K562 (cell line): ENCODE measurements around the gene CEMIP. TPM values are rescaled to one million over a fixed set of nuclear protein-coding genes. Genes with fewer than 3 reads are reported as not detected.

Source experiments
- ATAC-seq: fragments of 200-7000 bp; cut with Tn5 transposase; 3 replicates; pipeline ENCODE4 v1.9.1; 2020; ENCODE audit warnings: moderate library complexity
- BruUV-seq: library from RNA; stranded (reverse); fragments of 400-500 nt; replicated peaks from 2 replicates; lab custom pipeline; 2021; lab: Mats Ljungman, UMichigan
- CTCF ChIA-PET: fragments of 300-600 bp; formaldehyde crosslinking; extraction: SDS; loops from one replicate; lab custom pipeline; 2021; ENCODE audit warnings: low intra/inter-chr PET ratio; lab: Yijun Ruan, JAX
- POLR2A ChIA-PET: fragments of 300-600, 350-650 bp; sonication (Branson Sonifier 250); formaldehyde crosslinking; extraction: SDS; loops from one replicate; lab custom pipeline; 2021; ENCODE audit warnings: antibody characterized with exemption, inconsistent platforms; lab: Yijun Ruan, JAX
- DNase-seq, 4 experiments: peaks; one replicate each; pipeline versions ENCODE4 v3.0.0 to v3.0.0-alpha.2; 2011 to 2018; ENCODE audit warnings: low spot score in 3 of 4, mixed read lengths in 3 of 4; ENCODE audit errors: extremely low read depth in 1 of 4
- FAIRE-seq: peaks from 2 replicates; lab custom pipeline; 2011; peaks lifted over from hg19 to GRCh38; lab: Jason Lieb, UNC
- H2AFZ ChIP-seq: 2 replicates; pipeline ENCODE4 v1.6.0; 2011; ENCODE audit warnings: low read depth, low read length, control low read depth, inconsistent platforms
- H3K27ac ChIP-seq: fragments of 200-600 bp; 3 replicates; pipeline ENCODE4 v1.8.0; 2011; ENCODE audit warnings: low read depth, mild to moderate bottlenecking, control low read depth, inconsistent platforms, low read length, moderate library complexity, mixed read lengths; ENCODE audit errors: extremely low read depth
- H3K27me3 ChIP-seq, 2 experiments: fragments of 300-600 bp in 1 of 2; 2 replicates in 1 of 2; 3 replicates in 1 of 2; pipeline versions ENCODE4 v1.6.0 to v1.8.0; 2011; ENCODE audit warnings: inconsistent platforms in 2 of 2, low read length in 2 of 2, mild to moderate bottlenecking in 1 of 2, mixed read lengths in 1 of 2, moderate library complexity in 1 of 2; ENCODE audit not compliant: control insufficient read depth in 2 of 2, insufficient read depth in 2 of 2
- H3K36me3 ChIP-seq: fragments of 300-600 bp; 3 replicates; pipeline ENCODE4 v1.8.0; 2011; ENCODE audit warnings: mild to moderate bottlenecking, low read length, inconsistent platforms; ENCODE audit not compliant: control insufficient read depth, insufficient read depth
- H3K4me1 ChIP-seq, 2 experiments: fragments of 200-600 bp in 1 of 2; replicated peaks in 1 of 2; 2 replicates in 1 of 2; 3 replicates in 1 of 2; pipeline versions ENCODE4 v1.5.1 to v1.8.0; 2011; ENCODE audit warnings: inconsistent platforms in 2 of 2, low read length in 2 of 2, mild to moderate bottlenecking in 1 of 2, mixed read lengths in 1 of 2, moderate library complexity in 1 of 2; ENCODE audit not compliant: control insufficient read depth in 2 of 2, insufficient read depth in 2 of 2
- H3K4me2 ChIP-seq: 2 replicates; pipeline ENCODE4 v1.6.1; 2011; ENCODE audit warnings: low read length, control low read depth, inconsistent platforms, mixed read lengths; ENCODE audit not compliant: insufficient read depth
- H3K4me3 ChIP-seq: fragments of 200-600 bp; sonication (generic), shearing (Covaris generic); 2 replicates; pipeline ENCODE4 v1.5.1; 2016; ENCODE audit warnings: control low read depth, inconsistent platforms
- H3K79me2 ChIP-seq: fragments of 200-600 bp; 3 replicates; pipeline ENCODE4 v1.8.0; 2011; ENCODE audit warnings: low read length, inconsistent platforms; ENCODE audit not compliant: control insufficient read depth, insufficient read depth
- H3K9ac ChIP-seq, 2 experiments: 2 replicates each; pipeline versions ENCODE4 v1.6.0 to v1.6.1; 2011; ENCODE audit warnings: low read depth in 2 of 2, low read length in 2 of 2, control low read depth in 1 of 2, inconsistent platforms in 1 of 2, mild to moderate bottlenecking in 1 of 2, mixed read lengths in 1 of 2; ENCODE audit not compliant: insufficient read depth in 1 of 2
- H3K9me1 ChIP-seq: one replicate; pipeline ENCODE4 v1.6.0; 2011; ENCODE audit warnings: inconsistent platforms, mild to moderate bottlenecking, low read length, moderate library complexity; ENCODE audit not compliant: control insufficient read depth, insufficient read depth
- H3K9me3 ChIP-seq: replicated peaks from 2 replicates; pipeline ENCODE4 v1.5.1; 2011; ENCODE audit warnings: low read depth, low read length, inconsistent platforms; ENCODE audit not compliant: control insufficient read depth, insufficient read depth
- H4K20me1 ChIP-seq: replicated peaks from 2 replicates; pipeline ENCODE4 v1.6.1; 2011; ENCODE audit warnings: low read length, inconsistent platforms, mixed read lengths; ENCODE audit not compliant: control insufficient read depth, insufficient read depth
- ADNP ChIP-seq: fragments of 200-800 bp; sonication (Bioruptor generic); IDR thresholded peaks from 2 replicates; pipeline ENCODE4 v1.6.1; 2016; ENCODE audit warnings: missing genetic modification characterization, missing compliant biosample characterization
- CBX3 ChIP-seq, 2 experiments: IDR thresholded peaks; 1 replicate in 1 of 2; 2 replicates in 1 of 2; pipeline ENCODE4 v1.6.1; 2012; ENCODE audit warnings: inconsistent platforms in 2 of 2, low read length in 2 of 2, borderline replicate concordance in 1 of 2, control low read depth in 1 of 2
- ELF2 ChIP-seq: fragments of 250-450 bp; sonication (Bioruptor Pico); IDR thresholded peaks from 2 replicates; pipeline ENCODE4 v1.5.0; 2021; ENCODE audit warnings: mild to moderate bottlenecking
- JUN ChIP-seq, 2 experiments: sonication (generic) in 1 of 2; formaldehyde crosslinking in 1 of 2; IDR thresholded peaks; 2 replicates each; pipeline versions ENCODE4 v1.6.1 to v1.8.0; 2012 to 2022; ENCODE audit warnings: borderline replicate concordance in 2 of 2, mild to moderate bottlenecking in 2 of 2, improper control_type of control experiment in 1 of 2, low read depth in 1 of 2, low read length in 1 of 2, missing genetic modification reagents in 1 of 2
- PCBP1 ChIP-seq: fragments of 200-400 bp; formaldehyde crosslinking; IDR thresholded peaks from 2 replicates; pipeline ENCODE4 v1.6.1; 2018; ENCODE audit warnings: mild to moderate bottlenecking, low read depth, low read length; ENCODE audit not compliant: poor library complexity, severe bottlenecking
- POLR2A ChIP-seq: fragments of 450-650 bp; conservative IDR thresholded peaks from 2 replicates; pipeline ENCODE4 v1.6.1; 2016
- POLR2B ChIP-seq: fragments of 450-650 bp; IDR thresholded peaks from 2 replicates; pipeline ENCODE4 v1.6.1; 2018; ENCODE audit warnings: low read depth; ENCODE audit not compliant: partially characterized antibody
- SRSF1 ChIP-seq: fragments of 200-400 bp; formaldehyde crosslinking; IDR thresholded peaks from 2 replicates; pipeline ENCODE4 v1.6.1; 2017; ENCODE audit warnings: mild to moderate bottlenecking, low read depth, low read length, moderate library complexity
- STAT5A ChIP-seq: IDR thresholded peaks from 2 replicates; pipeline ENCODE4 v1.6.1; 2012; ENCODE audit warnings: low read length, inconsistent platforms, borderline replicate concordance
- TRIM28 ChIP-seq: fragments of 450-650 bp; IDR thresholded peaks from 2 replicates; pipeline ENCODE4 v1.6.1; 2017
- TSC22D4 ChIP-seq: fragments of 450-650 bp; IDR thresholded peaks from 2 replicates; pipeline ENCODE4 v1.6.1; 2016; ENCODE audit warnings: missing genetic modification characterization, missing biosample characterization, control low read depth
- ZC3H11A ChIP-seq: IDR thresholded peaks from 2 replicates; pipeline ENCODE4 v1.6.1; 2012; ENCODE audit warnings: low read depth, low read length, improper control_type of control experiment
- ZEB2 ChIP-seq: fragments of 450-650 bp; IDR thresholded peaks from 2 replicates; pipeline ENCODE4 v1.6.1; 2016
- ZFX ChIP-seq: sonication (generic); formaldehyde crosslinking; IDR thresholded peaks from 2 replicates; pipeline ENCODE4 v1.8.0; 2022; ENCODE audit warnings: mild to moderate bottlenecking, missing genetic modification reagents, moderate library complexity
- ZNF12 ChIP-seq: sonication (generic); formaldehyde crosslinking; IDR thresholded peaks from 2 replicates; pipeline ENCODE4 v1.4.0; 2020; ENCODE audit warnings: mild to moderate bottlenecking, missing genetic modification reagents
- ZNF3 ChIP-seq: fragments of 250-450 bp; sonication (Bioruptor Pico); IDR thresholded peaks from 2 replicates; pipeline ENCODE4 v1.5.0; 2021; ENCODE audit warnings: mild to moderate bottlenecking, moderate library complexity
- WGBS: fragments of 100-300 bp; shearing (Covaris generic); methylation state at CpG from one replicate; pipeline ENCODE4 v1.1.6; 2016; ENCODE audit warnings: low coverage, mixed read lengths; ENCODE audit not compliant: insufficient coverage; ENCODE audit errors: missing lambda C conversion rate; 5-methylcytosine and 5-hydroxymethylcytosine counted together
- in situ Hi-C: fragments of 300-500 bp; cut with MboI; formaldehyde crosslinking; loops from 4 replicates; pipeline ENCODE4 v1.15.0; 2018; ENCODE audit warnings: inconsistent platforms, mixed read lengths
- intact Hi-C: fragments of 100-400 bp; cut with micrococcal nuclease; formaldehyde crosslinking; loops from 2 replicates; pipeline ENCODE4 v1.14.2; 2022
- polyA plus RNA-seq, 8 experiments: library from polyadenylated mRNA; depleted of rRNA in 4 of 8; stranded (reverse) in 5 of 8; unstranded in 3 of 8; fragments of >200 nt; fragmentation: Nextera tagmentation in 2 of 8; fragmentation: Illumina TruSeq in 1 of 8; extraction: Ambion mirVana in 2 of 8; extraction: Trizol in 1 of 8; gene quantifications; 2 replicates each; pipeline versions ENCODE4 v1.2.1 to v1.2.3, GENCODE V29; 2011 to 2014; ENCODE audit warnings: inconsistent platforms in 1 of 8, missing spikeins in 1 of 8
- total RNA-seq, 7 experiments: library from RNA; depleted of rRNA in 6 of 7; stranded (reverse); fragments of >200 nt in 6 of 7; fragmentation: Illumina TruSeq in 2 of 7; extraction: Trizol in 2 of 7; gene quantifications; 2 replicates each; pipeline versions ENCODE4 v1.2.1 to v1.2.3, GENCODE V29; 2011 to 2021; ENCODE audit warnings: low replicate concordance in 1 of 7
- TF ChIP-seq, protein P1 (sequence below): fragments of 450-650 bp; formaldehyde crosslinking; IDR thresholded peaks from 2 replicates; pipeline ENCODE4 v1.4.0; 2022; ENCODE audit warnings: missing genetic modification characterization
- TF ChIP-seq, protein P2 (sequence below): fragments of 450-650 bp; formaldehyde crosslinking; IDR thresholded peaks from 2 replicates; pipeline ENCODE4 v1.4.0; 2020; ENCODE audit warnings: mild to moderate bottlenecking, moderate library complexity
- TF ChIP-seq, protein P3 (sequence below): fragments of 250-450 bp; sonication (Bioruptor Pico); IDR thresholded peaks from 2 replicates; pipeline ENCODE4 v1.8.0; 2022; ENCODE audit warnings: inconsistent platforms

The CEMIP gene
- total and polyA plus RNA-seq, 9 of the 15 experiments (the other 6 are each of a cell fraction or from before 2014, with no cell fraction given), result 0.33 TPM; not detected in 8

DNA sequence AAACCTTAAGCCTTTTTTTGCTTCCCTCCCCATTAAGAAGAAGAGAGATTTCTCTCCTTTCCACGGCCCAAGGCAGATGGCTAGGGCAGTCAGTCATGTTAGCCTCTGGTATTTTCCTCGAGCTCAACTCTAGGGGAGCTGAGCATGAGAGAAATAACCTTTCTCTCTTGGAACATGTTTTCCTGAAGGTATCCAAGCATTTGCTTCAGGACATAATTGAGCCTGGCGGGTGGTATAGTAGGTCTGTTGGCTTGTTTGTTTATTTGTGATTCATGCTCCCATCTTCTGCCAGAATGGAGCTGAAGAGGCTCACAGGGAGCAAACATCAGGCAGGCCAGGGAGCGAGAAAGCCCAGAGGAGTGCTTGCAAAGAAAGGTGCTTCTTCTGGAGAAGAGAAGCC is 108.0 kb downstream of the CEMIP start:
- ATAC-seq, result no peak
- no peak for TF ChIP-seq SRSF1
- TF ChIP-seq ELF2 (CRISPR knock-in tag), result no peak
- no peak for TF ChIP-seq ZEB2
- TF ChIP-seq POLR2A, result no peak
- TF ChIP-seq, protein P1, sequence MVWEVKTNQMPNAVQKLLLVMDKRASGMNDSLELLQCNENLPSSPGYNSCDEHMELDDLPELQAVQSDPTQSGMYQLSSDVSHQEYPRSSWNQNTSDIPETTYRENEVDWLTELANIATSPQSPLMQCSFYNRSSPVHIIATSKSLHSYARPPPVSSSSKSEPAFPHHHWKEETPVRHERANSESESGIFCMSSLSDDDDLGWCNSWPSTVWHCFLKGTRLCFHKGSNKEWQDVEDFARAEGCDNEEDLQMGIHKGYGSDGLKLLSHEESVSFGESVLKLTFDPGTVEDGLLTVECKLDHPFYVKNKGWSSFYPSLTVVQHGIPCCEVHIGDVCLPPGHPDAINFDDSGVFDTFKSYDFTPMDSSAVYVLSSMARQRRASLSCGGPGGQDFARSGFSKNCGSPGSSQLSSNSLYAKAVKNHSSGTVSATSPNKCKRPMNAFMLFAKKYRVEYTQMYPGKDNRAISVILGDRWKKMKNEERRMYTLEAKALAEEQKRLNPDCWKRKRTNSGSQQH (CRISPR knock-in tag), result no peak
- TF ChIP-seq TSC22D4 (tag), result no peak
- TF ChIP-seq, protein P2, sequence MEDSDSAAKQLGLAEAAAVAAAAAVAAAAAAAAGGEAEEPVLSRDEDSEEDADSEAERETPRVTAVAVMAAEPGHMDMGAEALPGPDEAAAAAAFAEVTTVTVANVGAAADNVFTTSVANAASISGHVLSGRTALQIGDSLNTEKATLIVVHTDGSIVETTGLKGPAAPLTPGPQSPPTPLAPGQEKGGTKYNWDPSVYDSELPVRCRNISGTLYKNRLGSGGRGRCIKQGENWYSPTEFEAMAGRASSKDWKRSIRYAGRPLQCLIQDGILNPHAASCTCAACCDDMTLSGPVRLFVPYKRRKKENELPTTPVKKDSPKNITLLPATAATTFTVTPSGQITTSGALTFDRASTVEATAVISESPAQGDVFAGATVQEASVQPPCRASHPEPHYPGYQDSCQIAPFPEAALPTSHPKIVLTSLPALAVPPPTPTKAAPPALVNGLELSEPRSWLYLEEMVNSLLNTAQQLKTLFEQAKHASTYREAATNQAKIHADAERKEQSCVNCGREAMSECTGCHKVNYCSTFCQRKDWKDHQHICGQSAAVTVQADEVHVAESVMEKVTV (CRISPR knock-in tag), result no peak
- no peak for TF ChIP-seq STAT5A
- TF ChIP-seq ZNF12, result no peak
- TF ChIP-seq PCBP1, result no peak
- no peak for TF ChIP-seq JUN (IDR thresholded peaks at IDR 0.05; ENCODE audit: borderline replicate concordance, low read depth, low read length)
- no peak for TF ChIP-seq JUN (CRISPR knock-in tag; IDR thresholded peaks at IDR 0.05; ENCODE audit: borderline replicate concordance)
- TF ChIP-seq TRIM28, result no peak
- TF ChIP-seq, protein P3, sequence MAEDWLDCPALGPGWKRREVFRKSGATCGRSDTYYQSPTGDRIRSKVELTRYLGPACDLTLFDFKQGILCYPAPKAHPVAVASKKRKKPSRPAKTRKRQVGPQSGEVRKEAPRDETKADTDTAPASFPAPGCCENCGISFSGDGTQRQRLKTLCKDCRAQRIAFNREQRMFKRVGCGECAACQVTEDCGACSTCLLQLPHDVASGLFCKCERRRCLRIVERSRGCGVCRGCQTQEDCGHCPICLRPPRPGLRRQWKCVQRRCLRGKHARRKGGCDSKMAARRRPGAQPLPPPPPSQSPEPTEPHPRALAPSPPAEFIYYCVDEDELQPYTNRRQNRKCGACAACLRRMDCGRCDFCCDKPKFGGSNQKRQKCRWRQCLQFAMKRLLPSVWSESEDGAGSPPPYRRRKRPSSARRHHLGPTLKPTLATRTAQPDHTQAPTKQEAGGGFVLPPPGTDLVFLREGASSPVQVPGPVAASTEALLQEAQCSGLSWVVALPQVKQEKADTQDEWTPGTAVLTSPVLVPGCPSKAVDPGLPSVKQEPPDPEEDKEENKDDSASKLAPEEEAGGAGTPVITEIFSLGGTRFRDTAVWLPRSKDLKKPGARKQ, result no peak
- TF ChIP-seq CBX3 (IDR thresholded peaks at IDR 0.05; ENCODE audit: borderline replicate concordance in 1 of 2, low read length in 2 of 2), result no peak
- TF ChIP-seq POLR2B, result no peak
- TF ChIP-seq ZFX (CRISPR knock-in tag), result no peak
- no peak for TF ChIP-seq ZNF3 (CRISPR knock-in tag)
- TF ChIP-seq ADNP (tag), result no peak
- TF ChIP-seq ZC3H11A, result no peak
- H3K4me1 ChIP-seq, result no peaks in the 10 kb centered on the region
- POLR2A ChIA-PET, result interaction anchor here (1.2 to 1.7 kb wide), 2 partner anchors 9 to 12 kb away, joined by 4 to 5 read pairs; no protein-coding TSS in a partner anchor
- CTCF ChIA-PET, result no interaction called here
- no peaks in the 10 kb centered on the region for H3K36me3 ChIP-seq
- no peak for FAIRE-seq
- in situ Hi-C loops, result no loop called here
- no peaks in the 10 kb centered on the region for H3K9me1 ChIP-seq
- WGBS, result 2% methylated on average over 4 of the region's 4 CpGs
- H3K27me3 ChIP-seq, result peaks cover 35 to 40% of the 10 kb centered on the region in 2 experiments
- BruUV-seq, result no TSS peak
- no peaks in the 10 kb centered on the region for H4K20me1 ChIP-seq
- no peak overlapping the region for H2AFZ ChIP-seq
- H3K27ac ChIP-seq, result no peak overlapping the region
- H3K79me2 ChIP-seq, result no peaks in the 10 kb centered on the region
- H3K9ac ChIP-seq, result no peak overlapping the region
- no peak overlapping the region for H3K4me3 ChIP-seq
- intact Hi-C loops, result no loop called here
- no peaks in the 10 kb centered on the region for H3K9me3 ChIP-seq
- H3K4me2 ChIP-seq, result no peak overlapping the region
- no peak for DNase-seq
